ENCODE data around the gene CCT5. TPM values are rescaled to one million over a fixed set of nuclear protein-coding genes. Genes with fewer than 3 reads are reported as not detected.

Gene CCT5
- polyA plus RNA-seq, 1 donor (not counting 4 experiments of a cell fraction or from before 2014, with no cell fraction given): 558 TPM

DNA sequence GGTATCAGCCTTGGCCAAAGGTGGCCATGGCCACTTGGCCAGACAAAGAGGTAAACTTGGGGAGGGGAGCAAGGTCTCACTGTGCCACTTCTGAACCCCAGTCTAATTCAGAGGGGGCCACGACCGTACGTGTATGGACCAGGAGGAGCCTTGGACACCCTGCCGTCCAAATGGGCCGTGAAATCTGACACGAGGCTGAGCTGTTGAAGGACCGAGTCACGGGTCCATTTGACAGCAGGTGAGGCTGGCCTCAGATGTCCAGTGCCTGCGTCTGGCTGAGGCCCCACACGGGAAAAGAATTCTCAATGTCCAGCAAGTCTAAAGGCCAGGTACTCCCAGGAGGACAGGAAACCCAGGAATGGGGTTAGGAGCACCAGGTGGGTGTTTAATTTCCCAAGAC, 39.9 kb downstream of the CCT5 start:
- Histone ChIP-seq H3K36me3 (ENCODE audit: control insufficient read depth in 2 of 2, extremely low read depth in 1 of 2, insufficient read depth in 2 of 2, low read length in 2 of 2) (no peaks in the 10 kb centered on the region), H3K27me3 (ENCODE audit: control insufficient read depth, extremely low read depth, insufficient read depth, low read length) (no peaks in the 10 kb centered on the region), H3K9me1 (ENCODE audit: control insufficient read depth, extremely low read depth, insufficient read depth, low read length) (no peaks in the 10 kb centered on the region), H4K20me1 (ENCODE audit: control insufficient read depth, extremely low read depth, insufficient read depth, low read length) (no peaks in the 10 kb centered on the region), H3K79me2 (ENCODE audit: control insufficient read depth, insufficient read depth, low read length) (no peaks in the 10 kb centered on the region), H3K4me2 (ENCODE audit: control insufficient read depth, extremely low read depth, insufficient read depth, low read depth, low read length) (no peak overlapping the region), H2AFZ (ENCODE audit: control insufficient read depth, low read length) (no peak overlapping the region), H3K4me3 (ENCODE audit: control insufficient read depth in 2 of 3, extremely low read depth in 1 of 3, insufficient read depth in 2 of 3, low read depth in 1 of 3, low read length in 3 of 3) (no peak overlapping the region), H3K9ac (ENCODE audit: control insufficient read depth, extremely low read depth, insufficient read depth, low read length) (no peak overlapping the region), H3K27ac (ENCODE audit: control insufficient read depth, insufficient read depth, low read length) (no peak overlapping the region), H3K9me3 (ENCODE audit: control insufficient read depth, low read depth, low read length) (no peaks in the 10 kb centered on the region), H3K4me1 (ENCODE audit: control insufficient read depth, extremely low read depth, insufficient read depth, low read length) (peaks cover 9% of the 10 kb centered on the region)
- no peak for FAIRE-seq
- dilution Hi-C loops (cut with MboI; ENCODE audit: extremely low pct_ligation_motif_present, low sequenced_read_pairs): no loop called here
- DNase-seq (ENCODE audit: low read depth, low spot score): no peak
- TF ChIP-seq, protein P1, sequence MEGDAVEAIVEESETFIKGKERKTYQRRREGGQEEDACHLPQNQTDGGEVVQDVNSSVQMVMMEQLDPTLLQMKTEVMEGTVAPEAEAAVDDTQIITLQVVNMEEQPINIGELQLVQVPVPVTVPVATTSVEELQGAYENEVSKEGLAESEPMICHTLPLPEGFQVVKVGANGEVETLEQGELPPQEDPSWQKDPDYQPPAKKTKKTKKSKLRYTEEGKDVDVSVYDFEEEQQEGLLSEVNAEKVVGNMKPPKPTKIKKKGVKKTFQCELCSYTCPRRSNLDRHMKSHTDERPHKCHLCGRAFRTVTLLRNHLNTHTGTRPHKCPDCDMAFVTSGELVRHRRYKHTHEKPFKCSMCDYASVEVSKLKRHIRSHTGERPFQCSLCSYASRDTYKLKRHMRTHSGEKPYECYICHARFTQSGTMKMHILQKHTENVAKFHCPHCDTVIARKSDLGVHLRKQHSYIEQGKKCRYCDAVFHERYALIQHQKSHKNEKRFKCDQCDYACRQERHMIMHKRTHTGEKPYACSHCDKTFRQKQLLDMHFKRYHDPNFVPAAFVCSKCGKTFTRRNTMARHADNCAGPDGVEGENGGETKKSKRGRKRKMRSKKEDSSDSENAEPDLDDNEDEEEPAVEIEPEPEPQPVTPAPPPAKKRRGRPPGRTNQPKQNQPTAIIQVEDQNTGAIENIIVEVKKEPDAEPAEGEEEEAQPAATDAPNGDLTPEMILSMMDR (optimal IDR thresholded peaks at IDR 0.05 in 1 of 3, IDR thresholded peaks at IDR 0.05 in 1 of 3, conservative IDR thresholded peaks at IDR 0.05 in 1 of 3; ENCODE audit: extremely low read depth in 1 of 3, insufficient read depth in 2 of 3, low read length in 3 of 3): no peak
- no peak for TF ChIP-seq EZH2 (IDR thresholded peaks at IDR 0.05; ENCODE audit: low read length)

DNA sequence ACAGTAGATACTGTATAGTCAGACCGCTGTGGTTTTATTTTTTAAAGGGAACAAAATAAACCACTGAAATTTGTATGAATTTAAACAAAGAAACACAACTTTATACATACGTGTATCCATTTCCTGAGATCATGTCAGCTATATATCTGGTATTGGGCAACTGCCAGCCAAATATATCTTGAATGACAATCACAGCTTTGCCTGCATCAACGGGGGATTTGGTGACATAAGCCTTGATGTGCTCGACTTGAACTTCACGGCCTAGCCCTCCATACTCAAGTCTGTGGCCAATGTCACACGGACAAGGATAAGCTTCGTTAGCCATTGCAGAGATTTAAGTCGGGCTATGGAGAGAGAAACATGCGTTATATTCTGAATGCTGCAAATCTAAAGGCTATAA, 40.4 kb downstream of the CCT5 start:
- Histone ChIP-seq H3K9ac (ENCODE audit: control insufficient read depth, extremely low read depth, insufficient read depth, low read length) (no peak overlapping the region), H4K20me1 (ENCODE audit: control insufficient read depth, extremely low read depth, insufficient read depth, low read length) (no peaks in the 10 kb centered on the region), H3K4me1 (ENCODE audit: control insufficient read depth, extremely low read depth, insufficient read depth, low read length) (peaks cover 9% of the 10 kb centered on the region), H3K27ac (ENCODE audit: control insufficient read depth, insufficient read depth, low read length) (no peak overlapping the region), H3K4me2 (ENCODE audit: control insufficient read depth, extremely low read depth, insufficient read depth, low read depth, low read length) (no peak overlapping the region), H2AFZ (ENCODE audit: control insufficient read depth, low read length) (no peak overlapping the region), H3K36me3 (ENCODE audit: control insufficient read depth in 2 of 2, extremely low read depth in 1 of 2, insufficient read depth in 2 of 2, low read length in 2 of 2) (no peaks in the 10 kb centered on the region), H3K9me3 (ENCODE audit: control insufficient read depth, low read depth, low read length) (no peaks in the 10 kb centered on the region), H3K9me1 (ENCODE audit: control insufficient read depth, extremely low read depth, insufficient read depth, low read length) (no peaks in the 10 kb centered on the region), H3K27me3 (ENCODE audit: control insufficient read depth, extremely low read depth, insufficient read depth, low read length) (no peaks in the 10 kb centered on the region), H3K79me2 (ENCODE audit: control insufficient read depth, insufficient read depth, low read length) (no peaks in the 10 kb centered on the region), H3K4me3 (ENCODE audit: control insufficient read depth in 2 of 3, extremely low read depth in 1 of 3, insufficient read depth in 2 of 3, low read depth in 1 of 3, low read length in 3 of 3) (no peak overlapping the region)
- FAIRE-seq (no peak), DNase-seq (ENCODE audit: low read depth, low spot score) (no peak)
- dilution Hi-C loops (cut with MboI; ENCODE audit: extremely low pct_ligation_motif_present, low sequenced_read_pairs): no loop called here
- no peak for TF ChIP-seq EZH2 (IDR thresholded peaks at IDR 0.05; ENCODE audit: low read length)
- TF ChIP-seq, protein P1 (optimal IDR thresholded peaks at IDR 0.05 in 1 of 3, IDR thresholded peaks at IDR 0.05 in 1 of 3, conservative IDR thresholded peaks at IDR 0.05 in 1 of 3; ENCODE audit: extremely low read depth in 1 of 3, insufficient read depth in 2 of 3, low read length in 3 of 3): no peak

Measured in keratinocyte (primary cell).